A549 treated with CORT108297 at 1 μM for 4 hours (cell line): ENCODE results near the gene APOC1. TPM values are rescaled to one million over a fixed set of nuclear protein-coding genes. Genes with fewer than 3 reads are reported as not detected.

ENCODE experiments used
- total RNA-seq: library from RNA; stranded (reverse); fragments of 200-300 nt; extraction: Qiagen RNA extraction; gene quantifications from 5 replicates; pipeline ENCODE4 v1.2.3, GENCODE V29; 2022

Gene APOC1
- total RNA-seq: 119 to 132 TPM (median 122 TPM) in 5 replicates

DNA sequence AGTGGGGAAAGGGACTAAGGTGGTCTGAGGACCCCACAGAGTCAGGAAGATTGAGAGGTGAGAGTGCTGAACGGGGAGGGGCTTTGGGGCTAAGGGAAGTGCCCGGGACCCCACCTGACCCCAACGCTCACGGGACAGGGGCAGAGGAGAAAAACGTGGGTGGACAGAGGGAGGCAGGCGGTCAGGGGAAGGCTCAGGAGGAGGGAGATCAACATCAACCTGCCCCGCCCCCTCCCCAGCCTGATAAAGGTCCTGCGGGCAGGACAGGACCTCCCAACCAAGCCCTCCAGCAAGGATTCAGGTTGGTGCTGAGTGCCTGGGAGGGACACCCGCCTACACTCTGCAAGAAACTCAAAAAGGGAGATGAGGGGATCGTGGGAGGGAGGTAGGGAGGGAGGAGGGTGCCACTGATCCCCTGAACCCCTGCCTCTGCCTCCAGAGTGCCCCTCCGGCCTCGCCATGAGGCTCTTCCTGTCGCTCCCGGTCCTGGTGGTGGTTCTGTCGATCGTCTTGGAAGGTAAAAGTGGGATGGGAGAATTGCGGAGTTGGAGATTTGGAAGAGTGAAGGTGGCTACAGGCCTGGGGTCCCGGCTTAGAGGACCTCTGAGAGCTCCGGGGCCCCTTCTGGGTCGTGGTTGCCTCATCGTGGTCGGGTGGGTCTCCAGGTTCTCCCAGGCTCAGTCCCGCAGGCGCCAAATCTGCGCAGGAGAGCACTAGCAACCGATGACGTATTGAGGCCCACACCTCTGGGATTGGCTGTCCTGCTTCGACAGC is at the start of gene APOC1:
TSS of gene APOC1 (plus strand) at position 176 of the 774 bp plus-strand sequence. CDS start at position 460, 284 bp downstream.

DNA sequence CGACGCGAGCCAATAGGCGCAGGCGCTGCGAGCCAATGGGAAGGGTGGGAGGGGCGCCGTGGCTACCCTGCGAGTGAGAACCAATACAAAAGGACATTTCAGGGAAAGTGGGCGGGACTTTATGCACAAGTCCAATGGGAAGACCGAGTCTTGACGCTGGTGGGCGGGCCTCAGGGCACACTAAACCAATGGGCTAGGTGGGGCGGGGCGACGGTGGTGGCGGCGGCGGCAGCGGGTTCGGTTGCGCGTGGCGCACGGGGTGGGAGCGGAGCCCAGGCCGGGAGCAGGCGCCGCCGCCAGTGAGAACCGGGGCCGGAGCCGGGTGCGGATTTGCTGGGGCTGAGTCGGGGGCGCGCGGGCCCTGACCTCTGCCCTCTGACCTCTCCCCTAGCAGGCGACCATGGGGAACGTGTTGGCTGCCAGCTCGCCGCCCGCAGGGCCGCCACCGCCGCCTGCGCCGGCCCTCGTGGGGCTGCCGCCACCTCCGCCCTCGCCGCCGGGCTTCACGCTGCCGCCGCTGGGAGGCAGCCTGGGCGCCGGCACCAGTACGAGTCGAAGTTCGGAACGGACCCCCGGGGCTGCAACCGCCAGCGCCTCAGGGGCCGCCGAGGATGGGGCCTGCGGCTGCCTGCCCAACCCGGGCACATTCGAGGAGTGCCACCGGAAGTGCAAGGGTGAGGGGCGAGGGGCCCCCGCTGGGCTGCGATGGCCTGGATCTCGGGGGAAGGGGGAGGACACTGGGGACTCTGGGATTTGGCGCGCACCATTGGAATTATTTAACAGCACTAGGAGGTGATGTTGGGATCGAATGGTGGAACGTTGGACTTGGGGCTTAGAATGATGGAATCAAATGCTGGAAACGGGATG is 23.2 kb upstream of the APOC1 start, which contains the start of gene TOMM40:
TSS of gene TOMM40 (plus strand) at position 239 of the 867 bp plus-strand sequence. CDS start at position 401, 162 bp downstream.

DNA sequence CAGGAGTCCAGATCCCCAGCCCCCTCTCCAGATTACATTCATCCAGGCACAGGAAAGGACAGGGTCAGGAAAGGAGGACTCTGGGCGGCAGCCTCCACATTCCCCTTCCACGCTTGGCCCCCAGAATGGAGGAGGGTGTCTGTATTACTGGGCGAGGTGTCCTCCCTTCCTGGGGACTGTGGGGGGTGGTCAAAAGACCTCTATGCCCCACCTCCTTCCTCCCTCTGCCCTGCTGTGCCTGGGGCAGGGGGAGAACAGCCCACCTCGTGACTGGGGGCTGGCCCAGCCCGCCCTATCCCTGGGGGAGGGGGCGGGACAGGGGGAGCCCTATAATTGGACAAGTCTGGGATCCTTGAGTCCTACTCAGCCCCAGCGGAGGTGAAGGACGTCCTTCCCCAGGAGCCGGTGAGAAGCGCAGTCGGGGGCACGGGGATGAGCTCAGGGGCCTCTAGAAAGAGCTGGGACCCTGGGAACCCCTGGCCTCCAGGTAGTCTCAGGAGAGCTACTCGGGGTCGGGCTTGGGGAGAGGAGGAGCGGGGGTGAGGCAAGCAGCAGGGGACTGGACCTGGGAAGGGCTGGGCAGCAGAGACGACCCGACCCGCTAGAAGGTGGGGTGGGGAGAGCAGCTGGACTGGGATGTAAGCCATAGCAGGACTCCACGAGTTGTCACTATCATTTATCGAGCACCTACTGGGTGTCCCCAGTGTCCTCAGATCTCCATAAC is 8.8 kb upstream of the APOC1 start, which contains the start of gene APOE:
TSS of gene APOE (plus strand) at position 360 of the 724 bp plus-strand sequence. CDS start 829 bp downstream, outside the sequence.

DNA sequence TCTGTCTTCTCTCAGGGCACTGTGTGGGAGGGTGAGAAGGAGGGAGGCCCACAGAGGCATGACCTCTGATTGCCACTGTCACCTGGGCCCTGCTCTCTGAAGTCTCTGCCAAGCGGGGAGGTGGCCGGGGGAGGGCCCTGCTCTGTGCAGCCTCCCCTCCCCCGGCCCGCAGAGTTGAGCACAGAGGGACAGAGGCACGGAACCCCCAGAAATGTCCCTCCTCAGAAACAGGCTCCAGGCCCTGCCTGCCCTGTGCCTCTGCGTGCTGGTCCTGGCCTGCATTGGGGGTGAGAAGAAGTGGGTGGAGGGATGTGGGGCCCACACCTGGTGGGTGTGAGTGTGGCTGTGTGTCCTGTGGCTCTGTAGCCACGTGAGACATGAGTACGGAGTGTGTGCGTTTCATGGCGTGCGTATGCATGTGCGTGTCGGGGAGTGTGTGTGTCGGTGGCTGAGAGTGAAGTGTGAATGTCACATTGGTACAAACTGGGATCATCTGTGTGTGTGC is 27.7 kb downstream of the APOC1 start, which contains the start of gene APOC4:
TSS of gene APOC4 (plus strand) at position 171 of the 505 bp plus-strand sequence. CDS start at position 212, 41 bp downstream.

DNA sequence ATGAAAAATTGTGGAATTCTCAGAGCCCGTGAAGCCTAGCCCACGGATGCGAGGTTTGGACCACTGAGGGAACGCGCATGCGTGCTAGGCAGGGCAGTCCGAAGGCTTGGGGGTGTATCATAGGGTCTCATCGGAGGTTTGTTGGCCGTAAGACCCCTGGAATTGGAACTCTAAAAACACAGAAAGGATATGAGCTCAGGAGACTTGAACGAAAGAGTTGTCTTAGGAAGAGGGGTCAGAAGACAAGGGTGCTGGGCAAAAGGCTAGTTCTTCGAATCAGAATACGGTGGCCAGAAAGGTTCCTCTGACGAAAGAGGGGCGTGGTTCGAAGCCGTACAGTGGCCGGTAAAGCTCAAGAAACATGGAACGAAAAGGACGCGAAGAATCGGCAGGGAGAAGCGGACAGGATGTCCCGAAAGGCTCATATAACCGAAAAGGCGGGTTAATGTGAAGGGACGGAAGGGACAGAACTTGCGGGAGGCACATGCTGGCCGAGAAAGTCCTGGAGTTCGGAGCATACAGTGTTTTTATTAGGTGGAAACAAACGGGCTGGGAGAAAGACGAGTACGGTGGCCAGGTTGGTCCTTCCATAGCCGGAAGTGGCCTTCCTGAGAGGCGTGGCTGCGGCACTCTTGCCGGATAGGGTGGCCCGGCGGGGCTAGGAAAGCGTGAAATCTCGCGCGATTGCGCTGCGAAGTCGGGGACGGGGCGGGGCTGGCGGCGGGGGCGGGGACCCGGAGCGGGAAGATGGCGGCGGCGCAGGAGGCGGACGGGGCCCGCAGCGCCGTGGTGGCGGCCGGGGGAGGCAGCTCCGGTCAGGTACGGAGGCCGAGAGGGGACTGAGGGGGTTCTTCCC is 40.5 kb downstream of the APOC1 start, which contains the start of gene CLPTM1:
TSS of gene CLPTM1 (plus strand) at position 732 of the 856 bp plus-strand sequence. CDS start at position 748, 16 bp downstream.

Other genes with a start within 250 kb of the APOC1 start
- gene CEACAM19, start 243.1 kb upstream of the APOC1 start, total RNA-seq: 8.3 to 10.6 TPM (median 9.8 TPM) in 5 replicates
- 0.09 to 0.24 TPM (median 0.10 TPM) in 4 of 5 replicates, not detected in the other for gene CEACAM16, start 215.5 kb upstream of the APOC1 start, total RNA-seq
- gene BCL3, start 165.9 kb upstream of the APOC1 start, total RNA-seq: 52.2 to 105 TPM (median 89.5 TPM) in 5 replicates
- gene CBLC, start 136.7 kb upstream of the APOC1 start, total RNA-seq: not detected in 5 replicates
- 64.2 to 91.6 TPM (median 88.8 TPM) in 5 replicates for gene BCAM, start 105.5 kb upstream of the APOC1 start, total RNA-seq
- gene NECTIN2, start 68.3 kb upstream of the APOC1 start, total RNA-seq: 71.9 to 89.5 TPM (median 86.2 TPM) in 5 replicates
- gene TOMM40, start 23.4 kb upstream of the APOC1 start, total RNA-seq: 183 to 257 TPM (median 247 TPM) in 5 replicates
- gene APOE, start 8.8 kb upstream of the APOC1 start, total RNA-seq: 11.9 to 23.5 TPM (median 16.2 TPM) in 5 replicates
- not detected in 5 replicates for gene APOC4, start 27.6 kb downstream of the APOC1 start, total RNA-seq
- gene APOC2, start 31.4 kb downstream of the APOC1 start, total RNA-seq: not detected in 5 replicates
- gene CLPTM1, start 40.8 kb downstream of the APOC1 start, total RNA-seq: 141 to 188 TPM (median 176 TPM) in 5 replicates
- gene RELB, start 86.9 kb downstream of the APOC1 start, total RNA-seq: 28.1 to 57.8 TPM (median 50.6 TPM) in 5 replicates
- 49.4 to 78.5 TPM (median 72.9 TPM) in 5 replicates for gene CLASRP, start 124.4 kb downstream of the APOC1 start, total RNA-seq
- 5.3 to 12.0 TPM (median 10.1 TPM) in 5 replicates for gene ZNF296, start 161.9 kb downstream of the APOC1 start, total RNA-seq
- gene GEMIN7, start 164.7 kb downstream of the APOC1 start, total RNA-seq: 85.7 to 94.2 TPM (median 89.0 TPM) in 5 replicates
- gene PPP1R37, start 178.6 kb downstream of the APOC1 start, total RNA-seq: 21.1 to 33.7 TPM (median 30.5 TPM) in 5 replicates
- 0.09 to 0.21 TPM (median 0.10 TPM) in 5 replicates for gene NKPD1, start 246.4 kb downstream of the APOC1 start, total RNA-seq